Measurements from ENCODE around the gene ZNF10. TPM values are rescaled to one million over a fixed set of nuclear protein-coding genes. Genes with fewer than 3 reads are reported as not detected.
A peak's percentile ranks its signal among the peaks of the same experiment; 100 is the strongest.

The ZNF10 gene
- total RNA-seq, 1 donor from 2014 or later, result 8.2 TPM

GRCh38 chr12:133130808-133131128 is 341 bp downstream of the ZNF10 start:
- peak; percentile 69 for DNase-seq
- H3K36me3 ChIP-seq, result peaks cover 8% of the 10 kb centered on the region
- no peaks in the 10 kb centered on the region for H3K27me3 ChIP-seq
- peak overlapping the region; percentile 94 for H3K27ac ChIP-seq
- ATAC-seq, result no peak
- TF ChIP-seq CTCF (IDR thresholded peaks at IDR 0.05), result no peak
- intact Hi-C loops (cut with DNase I), result no loop called here
- H3K4me3 ChIP-seq, result peak overlapping the region; percentile 66
- H3K4me1 ChIP-seq, result no peaks in the 10 kb centered on the region
- peaks cover 55% of the 10 kb centered on the region for H3K9me3 ChIP-seq

GRCh38 chr12:133135747-133136146 is 5.3 kb downstream of the ZNF10 start:
- H3K36me3 ChIP-seq, result peaks cover 10% of the 10 kb centered on the region

GRCh38 chr12:133145981-133146380 is 15.6 kb downstream of the ZNF10 start:
- Histone ChIP-seq H3K27ac (no peak overlapping the region), H3K4me1 (no peaks in the 10 kb centered on the region), H3K27me3 (no peaks in the 10 kb centered on the region), H3K9me3 (peaks cover 82% of the 10 kb centered on the region), H3K36me3 (peaks cover 15% of the 10 kb centered on the region), H3K4me3 (no peak overlapping the region)
- ATAC-seq, result no peak
- no peak for DNase-seq
- intact Hi-C loops (cut with DNase I), result no loop called here
- TF ChIP-seq CTCF (IDR thresholded peaks at IDR 0.05), result no peak

More at GRCh38 chr12:133135747-133136146, 5.3 kb downstream of the ZNF10 start:
- ATAC-seq (no peak), DNase-seq (no peak)
- Histone ChIP-seq H3K9me3 (peaks cover 68% of the 10 kb centered on the region), H3K27ac (no peak overlapping the region), H3K4me3 (no peak overlapping the region), H3K27me3 (no peaks in the 10 kb centered on the region), H3K4me1 (no peaks in the 10 kb centered on the region)
- no peak for TF ChIP-seq CTCF (IDR thresholded peaks at IDR 0.05)
- intact Hi-C loops (cut with DNase I), result no loop called here

- no peak overlapping the region for H3K27ac ChIP-seq
- no peak for TF ChIP-seq CTCF (IDR thresholded peaks at IDR 0.05)
- no peak overlapping the region for H3K4me3 ChIP-seq
- no peaks in the 10 kb centered on the region for H3K4me1 ChIP-seq
- intact Hi-C loops (cut with DNase I), result no loop called here
- peaks cover 89% of the 10 kb centered on the region for H3K9me3 ChIP-seq
- ATAC-seq (no peak), DNase-seq (no peak)
- peaks cover 36% of the 10 kb centered on the region for H3K36me3 ChIP-seq
- no peaks in the 10 kb centered on the region for H3K27me3 ChIP-seq
These were observed 25.8 kb downstream of the ZNF10 start for GRCh38 chr12:133156125-133156690.

- ATAC-seq, result no peak
- Histone ChIP-seq H3K9me3 (peaks cover 40% of the 10 kb centered on the region), H3K27ac (no peak overlapping the region), H3K27me3 (no peaks in the 10 kb centered on the region), H3K4me3 (no peak overlapping the region), H3K36me3 (no peaks in the 10 kb centered on the region), H3K4me1 (no peaks in the 10 kb centered on the region)
- TF ChIP-seq CTCF (IDR thresholded peaks at IDR 0.05), result no peak
- intact Hi-C loops (cut with DNase I), result no loop called here
- no peak for DNase-seq
These were observed 35.3 kb downstream of the ZNF10 start for GRCh38 chr12:133165776-133166175.

- H3K27me3 ChIP-seq, result no peaks in the 10 kb centered on the region
- no peak for TF ChIP-seq CTCF (IDR thresholded peaks at IDR 0.05)
- ATAC-seq (no peak), DNase-seq (no peak)
- peaks cover 8% of the 10 kb centered on the region for H3K9me3 ChIP-seq
- intact Hi-C loops (cut with DNase I), result no loop called here
- no peak overlapping the region for H3K4me3 ChIP-seq
- no peaks in the 10 kb centered on the region for H3K4me1 ChIP-seq
- no peaks in the 10 kb centered on the region for H3K36me3 ChIP-seq
- H3K27ac ChIP-seq, result no peak overlapping the region
These were observed 42.1 kb downstream of the ZNF10 start for GRCh38 chr12:133172491-133172890.
